ENCODE results near the gene SYT14.

DNA sequence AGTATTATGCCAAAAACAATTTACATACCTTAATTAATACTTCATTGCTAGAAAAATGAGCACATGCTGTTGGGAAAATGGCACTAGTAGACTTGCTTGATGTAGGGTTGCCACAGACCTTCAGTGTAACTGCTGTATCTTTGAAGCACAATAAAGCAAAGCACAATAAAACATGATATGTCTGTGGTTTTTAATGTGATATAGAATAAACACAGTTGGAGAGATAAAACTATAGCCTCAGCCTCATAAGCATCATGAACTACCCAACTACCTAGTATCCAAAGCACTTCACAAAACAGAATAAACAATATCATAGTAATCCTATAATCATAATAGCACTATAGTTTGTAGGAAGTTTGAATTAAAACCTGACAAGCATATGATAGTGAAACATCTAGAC lies 143.5 kb downstream of the SYT14 start:
- TF ChIP-seq, protein P1, sequence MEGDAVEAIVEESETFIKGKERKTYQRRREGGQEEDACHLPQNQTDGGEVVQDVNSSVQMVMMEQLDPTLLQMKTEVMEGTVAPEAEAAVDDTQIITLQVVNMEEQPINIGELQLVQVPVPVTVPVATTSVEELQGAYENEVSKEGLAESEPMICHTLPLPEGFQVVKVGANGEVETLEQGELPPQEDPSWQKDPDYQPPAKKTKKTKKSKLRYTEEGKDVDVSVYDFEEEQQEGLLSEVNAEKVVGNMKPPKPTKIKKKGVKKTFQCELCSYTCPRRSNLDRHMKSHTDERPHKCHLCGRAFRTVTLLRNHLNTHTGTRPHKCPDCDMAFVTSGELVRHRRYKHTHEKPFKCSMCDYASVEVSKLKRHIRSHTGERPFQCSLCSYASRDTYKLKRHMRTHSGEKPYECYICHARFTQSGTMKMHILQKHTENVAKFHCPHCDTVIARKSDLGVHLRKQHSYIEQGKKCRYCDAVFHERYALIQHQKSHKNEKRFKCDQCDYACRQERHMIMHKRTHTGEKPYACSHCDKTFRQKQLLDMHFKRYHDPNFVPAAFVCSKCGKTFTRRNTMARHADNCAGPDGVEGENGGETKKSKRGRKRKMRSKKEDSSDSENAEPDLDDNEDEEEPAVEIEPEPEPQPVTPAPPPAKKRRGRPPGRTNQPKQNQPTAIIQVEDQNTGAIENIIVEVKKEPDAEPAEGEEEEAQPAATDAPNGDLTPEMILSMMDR (IDR thresholded peaks at IDR 0.05; ENCODE audit: borderline replicate concordance, extremely low read depth, low read length, poor library complexity, severe bottlenecking), result no peak
- no peak for TF ChIP-seq EZH2 (IDR thresholded peaks at IDR 0.05; ENCODE audit: borderline replicate concordance, low read depth, low read length, severe bottlenecking)
